GM19023 (cell line): ENCODE results near the gene KIF18B.

Experiments used
- ATAC-seq: cut with Tn5 transposase; IDR thresholded peaks from one replicate; pipeline ENCODE4 v1.9.1; 2021; ENCODE audit warnings: mild to moderate bottlenecking, moderate library complexity; ENCODE audit not compliant: unreplicated experiment

KIF18B gene

DNA sequence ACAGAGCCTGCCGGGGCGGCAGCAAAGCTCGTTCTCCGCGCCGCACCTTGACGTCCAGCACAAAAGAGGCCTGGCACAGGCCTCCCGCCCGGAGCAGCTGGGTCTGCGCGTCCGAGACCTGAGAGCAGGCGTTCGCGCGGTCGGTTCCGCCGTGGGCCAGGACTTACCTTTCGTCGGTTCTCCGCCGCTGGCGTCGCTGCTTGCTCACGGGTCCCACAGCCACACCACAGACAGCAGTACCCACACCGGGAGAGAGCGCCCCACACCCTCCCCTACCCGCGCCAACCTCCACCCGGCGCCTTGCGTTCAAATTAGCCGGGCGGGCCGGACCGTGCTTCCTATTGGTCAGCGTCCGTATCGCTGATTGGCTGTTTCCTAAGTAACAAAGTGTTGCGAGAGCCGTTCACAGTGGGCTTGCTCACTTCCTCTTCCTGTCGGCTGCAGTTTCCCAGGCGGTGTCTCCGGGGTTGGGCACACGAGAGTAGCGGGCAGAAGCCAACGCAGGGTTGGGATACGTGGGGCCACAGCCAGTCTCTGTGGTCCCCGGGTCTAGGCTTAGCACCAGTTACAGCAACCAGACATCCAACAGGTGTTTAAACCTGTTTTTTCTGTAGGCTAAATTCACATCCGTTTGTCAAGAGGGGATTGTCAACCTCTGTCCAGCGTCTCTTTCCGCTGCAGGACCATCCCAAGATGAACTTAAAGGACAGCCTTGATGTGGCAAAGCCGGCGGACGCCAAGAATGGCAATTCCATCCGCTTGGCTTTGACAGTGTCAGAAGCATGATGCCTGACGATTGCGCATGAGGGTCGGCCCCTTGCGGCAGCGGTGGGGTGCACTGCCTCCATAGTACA, at the start of gene KIF18B:
Gene KIF18B, minus strand, starts transcription at position 313 of the 854 bp plus-strand sequence. CDS start 11,429 bp downstream, outside the sequence.
- ATAC-seq: peak; percentile 89

GRCh38 chr17:44996304-44996703, 48.7 kb upstream of the KIF18B start:
- no peak for ATAC-seq

GRCh38 chr17:44995436-44996001, 47.9 kb upstream of the KIF18B start:
- no peak for ATAC-seq

- ATAC-seq: no peak
Measured at GRCh38 chr17:44992242-44992939, 44.8 kb upstream of the KIF18B start.

DNA sequence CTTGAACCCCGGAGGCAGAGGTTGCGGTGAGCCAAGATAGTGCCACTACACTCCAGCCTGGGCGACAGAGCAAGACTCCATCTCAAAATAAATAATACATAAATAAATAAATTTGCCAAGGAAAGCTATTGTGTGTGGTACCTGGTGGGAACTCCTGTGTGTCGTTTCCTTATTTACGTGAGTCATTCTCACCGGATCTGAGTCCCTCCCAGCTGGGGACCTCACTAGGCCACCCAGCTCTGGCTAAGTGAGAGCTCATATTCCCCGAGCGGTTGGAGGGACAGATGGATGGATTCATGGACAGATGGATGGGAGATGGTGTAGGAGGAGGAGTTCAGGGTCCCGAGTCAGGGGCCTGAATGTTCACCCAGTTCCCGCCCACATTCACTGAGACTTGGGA, 43.4 kb upstream of the KIF18B start:
- ATAC-seq: no peak

DNA sequence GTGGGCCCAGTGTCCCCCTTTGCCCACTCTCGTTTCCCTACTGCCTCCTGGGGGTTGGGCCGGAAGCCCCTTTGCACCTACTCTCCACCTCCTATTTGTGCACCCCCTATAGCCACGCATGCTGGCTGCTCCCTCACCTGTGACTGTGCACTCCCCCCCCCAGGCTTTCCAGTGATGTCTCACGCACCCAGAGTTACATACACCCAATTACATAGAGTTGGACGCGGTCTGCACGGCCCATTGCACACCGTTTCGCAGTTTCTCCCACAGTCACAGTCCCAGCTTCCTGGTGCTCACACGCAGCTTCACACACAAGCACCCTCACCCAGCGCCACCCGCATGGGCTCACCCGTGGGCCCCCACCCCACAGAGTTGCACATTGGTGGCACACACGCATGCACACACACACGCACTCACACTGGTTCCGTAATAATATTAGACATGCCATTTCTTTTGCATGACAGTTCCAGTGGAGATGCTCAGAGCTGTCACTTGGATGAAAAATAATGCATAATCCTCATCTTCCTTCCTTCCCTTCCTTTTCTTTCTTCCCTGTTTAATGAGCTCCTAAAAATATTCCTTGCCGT, 42.1 kb upstream of the KIF18B start:
- no peak for ATAC-seq

GRCh38 chr17:44988044-44988942, 40.7 kb upstream of the KIF18B start:
- no peak for ATAC-seq

DNA sequence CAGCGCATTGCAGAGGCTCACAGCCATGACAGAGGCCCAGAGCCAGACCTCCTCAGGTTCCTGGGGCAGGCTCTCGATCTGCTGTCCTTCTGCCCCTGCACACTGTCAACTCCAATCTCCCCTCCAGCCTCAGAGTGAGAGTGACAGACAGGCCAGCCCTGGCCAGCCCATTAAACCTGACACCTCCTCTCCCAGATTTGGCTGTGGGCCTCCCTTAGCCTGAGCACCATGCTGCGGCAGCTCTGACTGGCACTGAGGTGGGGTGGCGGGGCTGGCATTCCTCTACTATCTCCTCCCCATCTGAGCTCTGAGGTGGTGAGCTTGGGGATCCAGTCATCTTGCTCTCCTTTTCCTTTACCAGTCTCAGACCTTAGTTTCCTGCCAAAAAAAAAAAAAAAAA, 36.0 kb upstream of the KIF18B start:
- ATAC-seq: no peak

- ATAC-seq: no peak
Measured at GRCh38 chr17:44982113-44982702, 34.6 kb upstream of the KIF18B start.

DNA sequence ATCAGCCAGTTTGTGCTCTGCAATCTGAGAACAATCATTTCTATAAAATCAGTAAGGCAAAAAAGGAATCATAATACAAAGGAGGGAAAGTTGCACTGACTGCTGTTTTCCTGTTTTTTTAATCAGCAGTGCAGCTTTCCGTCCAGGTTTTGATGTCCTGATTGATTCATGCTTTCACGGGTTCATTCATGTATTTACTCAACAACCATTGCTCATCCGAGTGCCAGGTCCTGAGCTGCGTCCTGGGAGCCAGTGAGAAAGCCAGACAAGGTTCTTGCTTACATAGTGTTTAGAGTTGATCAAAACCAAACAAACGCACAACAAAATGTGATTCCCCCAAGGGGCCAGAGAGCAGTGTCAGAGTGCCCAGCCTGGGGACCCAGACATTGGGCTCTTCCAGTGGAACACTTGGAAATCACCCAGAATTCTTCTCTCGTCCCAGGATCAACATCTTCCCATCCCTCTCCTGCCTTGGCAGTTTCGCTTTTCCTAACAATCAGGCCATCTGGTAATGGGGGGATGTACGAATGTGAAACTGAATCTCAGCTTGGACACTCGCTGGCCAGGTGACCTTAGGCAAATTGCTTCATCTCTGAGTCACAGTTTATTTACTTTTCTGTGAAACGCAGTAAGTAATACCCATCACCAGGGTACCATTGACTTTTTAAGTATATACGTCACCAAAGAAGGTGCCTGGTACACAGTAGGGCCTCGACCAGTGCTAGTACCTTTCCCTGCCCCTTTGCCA, 33.8 kb upstream of the KIF18B start:
- ATAC-seq: no peak

DNA sequence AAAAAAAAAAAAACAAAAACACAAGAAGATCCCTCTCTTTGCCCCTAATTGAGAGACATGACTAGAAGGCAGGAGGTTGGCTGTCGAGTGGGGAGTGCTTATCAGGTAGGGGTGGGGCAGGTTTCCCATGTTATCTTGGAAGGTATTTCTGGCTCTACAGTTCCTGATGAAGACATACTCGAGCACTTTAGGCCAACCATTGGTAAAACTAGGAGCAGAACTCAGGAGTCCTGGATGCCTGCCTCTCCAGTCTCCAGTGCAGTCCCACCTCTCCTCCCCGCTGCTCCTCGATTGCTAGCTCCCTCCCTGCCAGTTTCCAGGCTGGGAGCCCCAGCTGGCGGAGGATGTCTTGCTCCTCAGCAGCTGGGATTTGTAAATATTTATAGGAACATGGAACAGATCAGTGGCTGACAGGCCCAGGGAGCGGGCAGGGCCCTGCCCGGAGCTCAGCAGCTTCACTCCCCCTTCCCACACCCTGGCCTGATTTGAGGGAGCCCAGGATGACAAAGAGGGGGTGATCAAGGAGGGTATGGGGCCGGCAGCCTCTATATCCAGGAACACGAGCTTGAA, 31.9 kb upstream of the KIF18B start:
- ATAC-seq: no peak

GRCh38 chr17:44978807-44979206, 31.2 kb upstream of the KIF18B start:
- ATAC-seq: no peak

- no peak for ATAC-seq
Measured at GRCh38 chr17:44977814-44978550, 30.4 kb upstream of the KIF18B start.

DNA sequence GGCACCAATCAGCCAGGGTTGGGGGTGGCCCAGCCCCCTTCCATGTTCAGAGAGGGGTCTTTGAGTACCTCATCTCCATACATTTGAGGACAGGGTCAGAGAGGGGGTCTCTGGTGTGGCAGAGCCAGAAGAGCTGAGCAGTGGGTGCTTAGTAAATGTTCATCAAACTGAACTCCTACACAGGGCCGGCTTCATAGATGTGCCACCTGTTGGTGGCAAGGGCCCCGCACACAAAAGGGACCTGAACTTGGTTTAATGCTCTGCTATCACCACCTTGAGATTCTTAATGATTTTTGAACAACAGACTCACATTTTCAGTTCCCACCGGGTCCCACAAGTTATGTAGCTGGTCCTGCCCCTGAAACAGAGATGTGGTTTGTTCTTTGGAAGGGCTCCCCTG, 29.5 kb upstream of the KIF18B start:
- ATAC-seq: no peak

DNA sequence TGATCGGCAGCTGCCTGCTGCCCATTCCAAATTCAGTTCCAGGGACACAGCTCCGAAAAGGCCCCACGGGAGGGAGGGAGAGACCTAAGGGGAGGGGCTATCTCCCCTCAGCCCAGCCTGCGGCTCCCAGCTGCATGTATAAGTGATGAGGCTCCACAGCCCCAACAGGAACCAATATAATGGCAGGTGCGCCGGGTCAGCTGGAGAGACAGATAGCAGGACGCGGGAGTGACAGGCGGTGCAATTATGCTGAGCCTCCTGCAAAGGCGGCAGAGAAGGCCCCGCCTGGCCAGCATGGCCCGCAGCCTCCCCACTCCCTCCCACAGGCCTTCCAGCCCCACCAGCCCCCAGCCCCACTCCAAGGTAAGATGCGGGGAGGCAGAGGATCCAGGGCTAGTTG, 28.6 kb upstream of the KIF18B start:
- ATAC-seq: no peak

- no peak for ATAC-seq
Measured at GRCh38 chr17:44972953-44973352, 25.4 kb upstream of the KIF18B start.

GRCh38 chr17:44971776-44972483, 24.4 kb upstream of the KIF18B start:
- ATAC-seq: no peak
